ENCODE measurements around the gene COMMD2. TPM values are rescaled to one million over a fixed set of nuclear protein-coding genes. Genes with fewer than 3 reads are reported as not detected.

COMMD2 gene
- 10 to 100 TPM; 31.9 to 33.8 TPM for total RNA-seq
- long read RNA-seq, donor 1, transcript COMMD2-203 (5 exons, 3,706 nt): major isoform, 7 of 13 reads
- long read RNA-seq, donor 1, partial matches to known transcripts: 1 of 13 reads
- long read RNA-seq, donor 1, other reads (novel, unspliced or antisense): 2 of 13 reads
- long read RNA-seq, donor 2, transcript COMMD2-203 (5 exons, 3,706 nt): major isoform, 34 of 43 reads
- long read RNA-seq, donor 2, partial matches to known transcripts: 1 of 43 reads
- long read RNA-seq, donor 2, other reads (novel, unspliced or antisense): 2 of 43 reads

DNA sequence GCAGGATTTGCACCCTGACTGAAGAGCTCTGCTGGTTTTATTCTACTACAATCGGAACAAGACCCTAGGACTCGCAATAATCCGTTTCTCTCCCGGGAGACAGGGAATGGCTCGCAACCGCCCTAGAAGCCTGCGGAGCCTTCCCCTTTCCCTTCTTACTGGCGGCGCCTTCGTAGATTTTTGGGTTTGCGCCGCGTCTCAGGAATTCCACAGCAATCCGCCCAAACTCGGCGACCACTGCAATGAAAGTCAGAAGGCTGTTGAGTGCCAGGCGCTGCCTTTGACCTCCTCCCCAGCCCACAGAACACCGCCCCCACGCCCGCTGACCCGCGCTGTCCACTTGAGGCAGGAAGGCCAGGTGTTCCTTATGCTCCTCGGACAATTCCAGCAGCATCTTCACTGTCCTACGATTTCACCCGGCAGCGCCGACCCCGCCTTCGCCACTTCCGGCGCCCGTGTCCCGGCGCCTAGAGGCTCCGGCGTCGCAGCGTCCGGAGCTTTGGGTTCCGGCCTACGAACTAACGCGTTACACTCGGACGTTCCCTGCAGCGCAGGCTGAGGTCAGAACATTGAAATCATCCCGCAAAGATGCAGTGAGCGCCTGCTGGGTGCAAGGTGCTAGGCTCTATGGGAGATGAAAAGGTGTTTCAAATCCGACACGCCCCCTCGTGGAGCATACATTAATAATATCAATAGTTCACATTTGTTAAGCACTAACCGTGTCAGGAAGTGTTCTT is at the start of gene COMMD2:
COMMD2 (minus strand) TSS at position 439 of the 737 bp plus-strand sequence; CDS start at position 394, 45 bp downstream.
- intact Hi-C loops (cut with DNase I): no loop called here
- DNase-seq (ENCODE audit: low spot score): peak; percentile 93

DNA sequence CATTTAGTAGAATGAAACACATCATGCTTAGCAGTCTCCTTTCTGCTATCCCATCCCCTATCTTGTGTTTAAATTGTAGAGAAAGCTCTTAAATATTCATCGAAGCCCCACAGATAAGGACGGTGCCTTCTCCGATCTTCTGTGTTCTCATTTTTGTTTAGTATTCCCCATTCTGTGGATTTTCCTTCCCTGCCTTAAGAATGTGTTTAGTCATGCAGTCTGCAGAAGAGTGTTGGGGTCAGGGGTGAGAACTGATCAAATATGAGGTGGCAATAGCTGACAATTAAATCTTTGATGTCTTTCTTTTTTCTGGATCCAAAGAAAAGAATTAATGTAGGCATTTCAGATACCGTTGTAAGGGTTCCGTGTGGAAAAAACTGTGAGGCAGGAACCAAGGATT is 49.4 kb upstream of the COMMD2 start:
- DNase-seq (ENCODE audit: low spot score): no peak
- intact Hi-C loops (cut with DNase I): no loop called here

DNA sequence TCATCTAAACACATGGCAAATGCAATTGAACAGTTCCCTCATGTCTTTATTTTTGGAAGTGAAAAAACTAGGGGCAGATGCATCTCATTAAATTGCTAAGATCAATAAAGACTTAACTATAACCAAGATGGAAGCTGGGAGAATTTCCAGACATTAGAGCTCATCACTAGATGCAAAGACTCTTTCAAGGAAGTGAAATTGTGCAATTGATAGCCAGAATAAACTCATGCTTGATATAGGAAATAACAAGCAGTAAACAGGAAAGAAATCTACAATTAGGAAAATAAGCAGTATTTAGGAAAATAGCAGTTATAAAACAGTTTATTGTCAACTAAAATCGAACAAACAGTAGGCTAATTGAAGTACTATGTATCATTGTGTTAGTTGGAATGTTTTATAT is 48.9 kb upstream of the COMMD2 start:
- intact Hi-C loops (cut with DNase I): no loop called here
- DNase-seq (ENCODE audit: low spot score): no peak

DNA sequence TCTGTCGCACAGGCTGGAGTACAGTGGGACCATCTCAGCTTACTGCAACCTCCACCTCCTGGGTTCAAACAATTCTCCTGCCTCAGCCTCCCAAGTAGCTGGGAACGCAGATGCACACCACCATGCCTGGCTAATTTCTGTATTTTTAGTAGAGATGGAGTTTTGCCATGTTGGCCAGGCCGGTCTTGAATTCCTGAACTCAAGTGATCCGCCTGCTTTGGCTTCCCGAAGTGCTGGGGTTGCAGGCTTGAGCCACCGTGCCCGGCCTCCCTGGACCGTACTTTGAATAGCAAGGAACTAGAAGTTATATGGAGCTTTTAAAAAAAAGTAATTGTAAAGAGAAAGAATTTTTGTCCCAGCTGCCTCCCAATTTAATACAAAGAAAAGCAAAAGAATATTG is 48.4 kb upstream of the COMMD2 start:
- intact Hi-C loops (cut with DNase I): no loop called here
- DNase-seq (ENCODE audit: low spot score): no peak

DNA sequence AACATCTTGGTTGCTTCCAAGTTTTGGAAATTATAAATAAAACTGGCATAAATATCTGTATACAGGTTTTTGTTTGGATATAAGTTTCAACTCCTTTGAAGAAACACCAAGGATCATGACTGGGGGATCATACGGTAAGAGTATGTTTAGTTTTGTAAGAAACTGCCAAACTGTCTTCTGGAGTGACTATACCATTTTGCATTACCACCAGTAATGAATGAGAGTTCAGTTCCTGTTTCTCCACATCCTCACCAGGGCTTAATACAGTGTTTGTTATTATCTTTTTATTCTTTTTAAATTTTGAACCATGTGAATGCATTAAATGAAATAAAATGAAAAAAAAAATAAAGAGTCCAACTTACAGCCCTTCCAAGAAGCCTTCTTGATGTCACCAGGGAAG is 43.7 kb upstream of the COMMD2 start:
- no peak for DNase-seq (ENCODE audit: low spot score)
- intact Hi-C loops (cut with DNase I): no loop called here

DNA sequence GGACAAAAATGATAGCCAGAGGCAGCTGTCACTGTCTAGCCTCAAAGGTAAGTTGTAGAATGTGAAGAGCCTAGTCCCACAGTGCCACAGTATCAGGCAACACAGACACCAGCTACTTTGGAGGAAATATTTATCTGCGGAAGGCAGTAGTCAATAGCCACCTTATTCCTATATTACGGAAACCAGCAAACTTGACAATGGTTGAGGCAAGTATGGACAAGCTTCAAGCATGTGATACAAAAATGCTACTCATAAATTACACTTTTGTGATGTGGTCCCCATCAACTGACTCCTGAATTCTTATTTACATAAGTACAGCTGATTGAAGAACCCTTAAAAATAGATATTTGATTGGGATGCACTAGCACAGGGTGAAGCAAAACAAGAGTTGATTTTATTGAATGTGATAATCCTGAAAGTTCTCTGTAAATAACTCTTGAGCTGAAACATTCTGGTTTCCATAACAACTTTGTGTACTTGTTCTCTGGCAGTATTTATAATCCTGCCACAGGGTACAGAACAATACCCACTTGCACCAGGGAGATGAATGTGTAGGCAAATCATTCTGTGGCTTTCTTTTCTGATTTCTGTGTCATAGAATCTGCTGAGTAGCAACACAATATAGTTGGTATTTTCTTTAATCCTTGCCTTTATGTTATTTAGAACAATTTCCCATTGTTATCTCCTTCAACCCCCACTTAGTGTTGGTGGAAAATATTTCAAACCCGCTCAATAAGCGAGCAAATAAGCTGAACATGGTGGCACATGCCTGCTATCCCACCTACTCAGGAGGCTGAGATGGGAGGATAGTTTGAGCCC is 40.4 kb upstream of the COMMD2 start, which contains the start of gene ANKUB1:
ANKUB1 (minus strand) TSS at position 103 of the 819 bp plus-strand sequence. CDS start 188 bp downstream, outside the sequence.
- no peak for DNase-seq (ENCODE audit: low spot score)
- intact Hi-C loops (cut with DNase I): no loop called here

DNA sequence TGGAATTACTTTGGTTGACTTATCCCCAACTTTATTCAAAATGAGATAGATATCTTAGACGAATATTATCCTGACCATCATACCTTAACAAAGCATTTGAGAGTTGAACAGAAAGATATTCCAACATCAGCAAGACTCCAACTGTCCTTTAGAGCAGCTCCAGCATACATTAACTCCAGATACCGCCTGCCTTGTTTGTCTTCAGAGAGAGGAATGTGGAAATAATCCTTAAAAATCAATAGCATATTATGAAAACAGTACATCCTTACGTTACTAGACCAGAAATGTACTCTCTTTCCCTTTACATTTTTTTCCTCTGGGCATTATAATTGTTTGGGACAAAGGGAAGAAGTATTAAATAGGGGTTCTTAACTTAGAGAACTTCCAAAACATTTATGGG is 38.4 kb upstream of the COMMD2 start:
- no peak for DNase-seq (ENCODE audit: low spot score)
- intact Hi-C loops (cut with DNase I): no loop called here

DNA sequence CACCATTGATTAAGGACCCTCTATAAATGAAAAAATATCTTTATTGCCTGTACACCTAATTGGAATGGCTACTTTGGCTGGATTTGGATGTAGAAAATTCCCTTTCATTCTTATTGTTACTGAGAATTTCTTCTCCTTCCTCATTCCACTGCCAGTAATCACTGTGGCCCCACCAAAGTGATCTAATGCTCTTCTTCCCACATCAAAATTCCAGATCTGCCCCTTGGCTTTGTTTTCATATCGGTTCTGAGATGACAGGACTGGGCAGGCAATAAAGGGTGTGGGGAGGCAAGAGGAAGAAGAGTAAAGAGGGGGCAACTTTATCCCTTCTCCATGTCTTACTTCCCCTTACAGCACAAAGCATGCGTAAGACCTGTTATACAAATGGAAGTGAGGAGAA is 38.0 kb upstream of the COMMD2 start:
- no peak for DNase-seq (ENCODE audit: low spot score)
- intact Hi-C loops (cut with DNase I): no loop called here

DNA sequence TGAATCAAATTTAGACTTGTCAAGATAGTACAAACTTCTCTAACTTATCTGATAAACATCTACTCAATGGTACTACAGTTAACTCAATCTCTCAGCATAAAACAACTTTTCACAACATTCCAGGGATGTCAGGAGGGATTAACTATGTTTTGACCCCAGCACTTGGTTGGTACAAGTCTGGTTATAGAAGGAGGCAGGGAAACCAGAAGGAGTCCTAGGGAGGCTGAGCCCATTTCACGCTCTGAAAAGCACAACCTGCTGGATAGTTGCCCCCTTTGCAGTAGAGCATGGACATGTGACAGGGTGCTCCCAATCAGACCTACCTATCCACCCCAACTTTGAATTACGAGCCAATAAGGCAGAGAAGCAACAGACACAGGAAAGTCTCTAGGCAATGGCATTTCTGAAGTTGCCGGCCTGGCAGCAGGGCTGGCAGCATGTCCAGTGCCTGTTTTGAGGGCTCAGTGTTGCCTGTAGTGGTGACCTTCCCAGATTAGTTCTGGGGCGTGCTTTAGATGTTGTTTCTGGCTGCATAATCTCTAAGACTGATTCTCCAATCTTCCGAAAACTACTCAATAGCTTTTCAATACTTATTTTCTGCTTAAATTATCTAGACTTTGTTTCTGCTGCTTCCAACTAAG is 31.9 kb upstream of the COMMD2 start:
- intact Hi-C loops (cut with DNase I): no loop called here
- no peak for DNase-seq (ENCODE audit: low spot score)

DNA sequence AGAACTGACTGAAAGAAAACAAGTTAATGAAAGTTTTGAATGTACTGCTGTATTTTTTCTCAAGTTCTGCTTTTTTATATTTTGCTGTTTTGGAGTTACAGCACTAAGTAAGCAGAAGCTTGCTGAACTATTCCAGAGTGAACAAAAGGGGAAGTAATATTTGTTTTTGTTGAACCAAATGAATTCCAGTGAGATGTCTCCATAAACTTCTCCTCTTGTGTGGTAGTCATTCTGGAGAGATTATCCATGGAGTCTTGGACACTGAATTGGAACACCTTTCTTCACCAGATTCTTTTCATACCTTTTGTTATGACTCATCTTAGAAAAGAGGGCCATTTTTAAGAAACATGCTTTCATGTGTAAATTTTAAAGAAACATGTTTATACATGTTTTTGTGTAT is 31.3 kb upstream of the COMMD2 start:
- intact Hi-C loops (cut with DNase I): no loop called here
- DNase-seq (ENCODE audit: low spot score): no peak

DNA sequence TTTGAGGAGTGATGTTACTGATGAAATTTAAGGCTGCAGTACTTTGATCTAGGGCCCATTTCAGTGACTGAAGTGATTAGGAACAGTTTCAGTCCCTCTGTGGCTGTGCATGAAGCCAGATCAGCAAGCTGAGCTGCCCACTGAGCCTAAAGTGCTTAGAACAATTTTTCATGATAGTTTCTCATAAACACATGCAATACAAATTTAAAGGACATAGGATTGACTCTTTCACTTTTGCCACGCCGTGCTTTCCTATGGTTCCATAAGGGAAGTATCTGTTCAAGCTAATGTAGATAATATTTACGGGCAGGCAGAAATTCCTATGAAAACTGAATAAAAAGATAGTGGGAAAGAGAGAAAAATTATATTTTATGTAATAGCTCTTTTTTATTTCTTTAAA is 29.5 kb upstream of the COMMD2 start:
- DNase-seq (ENCODE audit: low spot score): no peak
- intact Hi-C loops (cut with DNase I): no loop called here

DNA sequence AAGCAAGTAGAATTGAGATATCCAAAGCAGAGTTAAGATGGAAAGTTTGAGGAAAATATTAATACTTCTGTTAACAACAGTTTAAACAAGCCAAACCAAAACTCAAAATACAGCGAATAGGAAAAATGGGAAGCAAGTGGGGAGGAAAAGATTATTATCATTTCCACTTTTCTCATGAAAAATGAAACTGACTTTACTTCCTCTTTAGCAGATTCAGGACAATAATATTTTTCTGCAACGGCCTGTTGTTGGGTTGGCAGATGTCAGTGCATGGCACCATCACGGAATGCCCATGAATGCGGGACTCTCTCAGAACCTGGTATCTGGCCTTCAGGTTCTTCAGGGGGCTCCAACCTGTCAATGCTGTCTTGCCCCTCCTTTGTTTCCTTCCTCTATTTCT is 28.9 kb upstream of the COMMD2 start:
- intact Hi-C loops (cut with DNase I): no loop called here
- DNase-seq (ENCODE audit: low spot score): no peak

DNA sequence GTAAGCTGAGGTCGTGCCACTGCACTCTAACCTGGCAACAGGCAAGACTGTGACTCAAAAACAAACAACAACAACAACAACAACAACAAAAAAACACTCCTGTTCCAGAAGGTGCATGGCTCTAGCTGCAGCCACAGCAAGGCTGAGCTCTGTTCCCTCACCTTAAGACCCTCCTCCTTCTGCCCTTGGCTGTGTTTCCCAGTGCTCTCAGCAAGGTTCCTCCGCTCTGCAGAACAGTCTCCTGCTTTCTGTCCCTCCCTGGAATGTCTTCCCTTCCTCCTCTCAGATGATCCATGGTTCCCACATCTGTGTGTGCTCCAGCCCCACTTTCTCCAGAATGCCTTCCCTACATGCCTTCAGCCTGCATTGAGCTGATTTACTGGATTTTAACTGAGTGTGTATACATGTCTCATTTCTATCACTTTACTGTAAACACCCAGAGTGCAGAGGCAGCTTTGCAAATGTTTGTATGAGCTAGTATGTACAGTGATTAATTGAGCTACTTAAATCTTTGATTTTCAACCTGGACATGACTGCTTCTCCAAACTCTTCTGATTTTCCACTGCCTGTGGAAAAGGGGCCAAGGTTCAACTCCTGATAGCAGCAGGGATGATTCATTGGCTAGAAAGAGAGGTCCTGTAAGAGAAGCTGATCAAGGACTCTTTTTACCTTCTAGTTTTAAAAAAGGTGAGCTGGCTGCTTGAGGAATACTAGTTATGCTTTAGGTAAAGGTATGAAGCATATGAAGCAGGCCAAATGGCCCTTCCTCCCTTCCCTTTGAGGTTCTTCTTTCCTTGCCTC is 25.3 kb upstream of the COMMD2 start:
- no peak for DNase-seq (ENCODE audit: low spot score)
- intact Hi-C loops (cut with DNase I): no loop called here

DNA sequence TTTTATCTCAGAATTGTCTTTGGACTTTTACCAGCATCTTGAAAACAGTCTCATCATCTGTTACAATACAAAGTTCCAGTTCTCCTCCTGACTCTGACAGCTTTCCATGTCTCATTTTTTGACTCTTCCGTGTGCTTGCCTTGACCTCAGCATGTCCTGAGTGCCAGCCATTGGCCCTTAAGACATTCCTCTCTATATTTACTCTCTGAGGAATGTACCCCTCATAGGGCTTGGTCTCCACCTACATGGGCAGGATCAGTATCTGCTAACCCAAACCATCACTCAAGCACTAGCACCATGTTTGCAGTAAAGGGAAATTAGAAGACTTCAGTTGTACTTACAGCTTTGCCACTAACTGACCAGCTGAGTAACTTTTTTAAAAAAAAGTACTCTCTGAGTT is 23.9 kb upstream of the COMMD2 start:
- intact Hi-C loops (cut with DNase I): no loop called here
- no peak for DNase-seq (ENCODE audit: low spot score)

DNA sequence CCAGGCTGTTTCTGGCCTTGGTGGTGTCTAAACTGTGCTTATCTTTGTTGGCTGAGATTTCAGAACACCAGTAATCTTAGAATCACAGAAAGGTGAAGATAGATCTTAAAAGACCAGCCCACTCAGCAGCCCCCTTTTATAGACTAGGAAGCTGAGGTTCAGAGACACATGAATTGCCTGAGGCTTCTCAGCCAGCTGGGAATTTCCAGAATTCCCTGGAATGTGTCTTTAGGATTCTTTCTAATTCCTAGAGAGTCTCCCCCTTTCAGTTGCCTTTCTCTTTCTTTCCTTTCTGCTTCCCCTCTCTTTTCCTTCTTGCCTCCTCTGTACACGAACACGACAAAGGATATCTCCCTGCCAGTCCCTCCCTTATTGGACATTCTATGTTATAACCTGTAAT is 20.6 kb upstream of the COMMD2 start:
- DNase-seq (ENCODE audit: low spot score): no peak
- intact Hi-C loops (cut with DNase I): no loop called here

DNA sequence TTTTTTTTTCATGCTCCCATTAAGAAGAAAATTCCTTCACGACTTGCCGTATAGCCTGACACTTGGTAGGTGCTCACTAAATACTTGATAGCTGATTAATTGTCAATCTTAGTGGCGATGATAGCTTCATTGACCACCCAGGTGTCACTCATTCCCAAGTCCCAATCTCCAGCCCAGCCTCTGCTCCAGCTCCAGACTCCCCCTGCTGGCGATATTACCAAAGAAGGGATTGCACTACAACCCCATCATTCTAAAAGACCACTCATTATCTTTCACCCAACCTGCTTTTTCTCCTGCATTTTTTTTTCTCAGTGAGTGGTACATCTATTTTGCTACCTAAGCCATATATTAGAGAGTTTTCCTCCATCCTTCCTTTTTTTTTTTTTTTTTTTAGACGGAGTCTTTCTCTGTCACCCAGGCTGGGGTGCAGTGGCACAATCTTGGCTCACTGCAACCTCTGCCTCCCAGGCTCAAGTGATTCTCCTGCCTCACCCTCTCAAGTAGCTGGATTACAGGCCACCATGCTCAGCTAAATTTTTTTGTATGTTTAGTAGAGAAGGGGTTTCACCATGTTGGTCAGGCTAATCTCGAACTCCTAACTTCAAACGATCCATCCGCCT is 19.5 kb upstream of the COMMD2 start:
- no peak for DNase-seq (ENCODE audit: low spot score)
- intact Hi-C loops (cut with DNase I): no loop called here

DNA sequence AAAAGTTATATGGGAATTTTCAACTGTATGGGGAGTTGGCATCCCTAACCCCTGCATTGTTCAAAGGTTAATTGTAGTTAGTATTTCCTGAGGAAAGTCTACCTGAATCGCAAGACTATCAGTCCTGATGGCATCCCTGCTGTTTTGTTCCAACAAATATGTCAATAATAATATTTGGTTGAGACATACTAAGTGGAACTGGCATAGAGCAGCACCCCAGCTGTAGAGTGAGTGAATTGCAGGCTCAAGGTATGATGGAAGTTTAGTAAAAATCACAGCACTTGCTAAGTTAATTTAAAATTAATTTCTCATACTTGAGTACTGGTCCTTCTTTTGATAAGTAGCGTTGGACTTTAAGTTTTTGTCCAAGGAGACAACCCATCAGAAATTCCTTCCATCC is 18.0 kb upstream of the COMMD2 start:
- DNase-seq (ENCODE audit: low spot score): no peak
- intact Hi-C loops (cut with DNase I): no loop called here

DNA sequence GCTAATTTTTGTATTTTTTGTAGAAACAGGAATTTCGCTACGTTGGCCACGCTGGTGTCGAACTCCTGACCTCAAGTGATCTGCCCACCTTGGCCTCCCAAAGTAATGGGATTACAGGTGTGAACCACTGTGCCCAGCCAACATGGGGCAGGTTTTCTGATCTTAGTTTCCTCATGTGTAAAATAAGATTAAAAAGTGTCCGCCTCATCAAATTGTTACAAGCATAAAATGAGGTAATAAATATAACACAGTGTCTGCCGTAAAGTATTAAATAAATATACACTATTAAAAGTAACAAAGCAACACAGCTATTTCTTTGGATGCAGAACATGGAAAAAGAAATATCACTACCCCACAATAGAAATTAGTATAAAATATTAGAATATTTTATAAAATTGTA is 16.4 kb upstream of the COMMD2 start:
- DNase-seq (ENCODE audit: low spot score): no peak
- intact Hi-C loops (cut with DNase I): no loop called here

DNA sequence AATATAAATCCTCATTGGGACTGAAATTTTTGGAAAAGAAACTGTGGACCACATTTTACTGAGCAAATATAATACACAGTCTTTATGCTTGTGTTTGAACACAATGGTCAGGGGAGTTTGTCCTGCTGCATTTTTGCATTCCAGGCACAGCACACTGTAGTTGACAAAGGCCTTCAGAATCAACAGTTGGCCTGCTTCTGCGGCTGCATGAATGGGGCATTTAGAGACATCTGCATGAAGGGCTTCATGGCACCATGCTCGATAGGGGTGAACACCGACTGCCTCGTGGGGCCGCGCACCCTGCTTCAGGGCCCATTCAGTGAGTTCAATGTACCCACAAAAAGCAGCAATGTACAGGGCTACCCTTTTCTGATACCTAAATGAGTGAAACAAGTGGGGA is 15.4 kb upstream of the COMMD2 start:
- DNase-seq (ENCODE audit: low spot score): no peak
- intact Hi-C loops (cut with DNase I): no loop called here

Data from posterior vena cava (tissue), 2 donors.